ENCODE measurements around the gene PSMD6. TPM values are rescaled to one million over a fixed set of nuclear protein-coding genes. Genes with fewer than 3 reads are reported as not detected.

The PSMD6 gene
- total and polyA plus RNA-seq, 12 donors: 39.0 to 103 (median 86.3) TPM

DNA sequence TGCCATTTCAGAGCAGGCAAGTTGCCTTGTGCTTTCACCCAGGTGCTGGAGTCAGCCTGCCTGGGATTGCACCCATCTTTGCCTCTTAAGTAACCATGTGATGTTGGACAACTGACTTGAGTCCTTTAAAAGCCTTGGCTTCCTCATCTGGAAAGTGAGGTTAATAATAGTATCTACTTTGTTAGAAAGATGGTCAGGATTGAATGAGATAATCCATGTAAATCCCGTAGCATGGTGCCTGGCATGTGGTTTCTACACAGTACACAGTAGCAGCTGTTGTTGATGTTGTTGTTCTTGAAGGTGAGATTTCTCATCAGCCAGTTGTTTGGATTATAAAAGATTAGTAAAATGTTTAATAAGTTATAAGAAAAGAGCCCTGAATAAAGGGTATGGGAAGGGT, 48.8 kb downstream of the PSMD6 start:
- Histone ChIP-seq H3K4me3 (no peak overlapping the region), H3K4me1 (peaks cover 0 to 86% (median 63%) of the 10 kb centered on the region in 9 donors), H3K27ac (no peak overlapping the region), H3K27me3 (no peaks in the 10 kb centered on the region), H3K9me3 (no peaks in the 10 kb centered on the region), H3K36me3 (peaks cover 0 to 14% (median 0%) of the 10 kb centered on the region in 9 donors)
- intact Hi-C loops (cut with DNase I): no loop called here
- TF ChIP-seq, protein P1, sequence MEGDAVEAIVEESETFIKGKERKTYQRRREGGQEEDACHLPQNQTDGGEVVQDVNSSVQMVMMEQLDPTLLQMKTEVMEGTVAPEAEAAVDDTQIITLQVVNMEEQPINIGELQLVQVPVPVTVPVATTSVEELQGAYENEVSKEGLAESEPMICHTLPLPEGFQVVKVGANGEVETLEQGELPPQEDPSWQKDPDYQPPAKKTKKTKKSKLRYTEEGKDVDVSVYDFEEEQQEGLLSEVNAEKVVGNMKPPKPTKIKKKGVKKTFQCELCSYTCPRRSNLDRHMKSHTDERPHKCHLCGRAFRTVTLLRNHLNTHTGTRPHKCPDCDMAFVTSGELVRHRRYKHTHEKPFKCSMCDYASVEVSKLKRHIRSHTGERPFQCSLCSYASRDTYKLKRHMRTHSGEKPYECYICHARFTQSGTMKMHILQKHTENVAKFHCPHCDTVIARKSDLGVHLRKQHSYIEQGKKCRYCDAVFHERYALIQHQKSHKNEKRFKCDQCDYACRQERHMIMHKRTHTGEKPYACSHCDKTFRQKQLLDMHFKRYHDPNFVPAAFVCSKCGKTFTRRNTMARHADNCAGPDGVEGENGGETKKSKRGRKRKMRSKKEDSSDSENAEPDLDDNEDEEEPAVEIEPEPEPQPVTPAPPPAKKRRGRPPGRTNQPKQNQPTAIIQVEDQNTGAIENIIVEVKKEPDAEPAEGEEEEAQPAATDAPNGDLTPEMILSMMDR (IDR thresholded peaks at IDR 0.05): no peak
- ATAC-seq: no peak
- no peak for DNase-seq
- 94 to 97% methylated on average over 1 of the region's 1 CpG for WGBS, 2 donors

DNA sequence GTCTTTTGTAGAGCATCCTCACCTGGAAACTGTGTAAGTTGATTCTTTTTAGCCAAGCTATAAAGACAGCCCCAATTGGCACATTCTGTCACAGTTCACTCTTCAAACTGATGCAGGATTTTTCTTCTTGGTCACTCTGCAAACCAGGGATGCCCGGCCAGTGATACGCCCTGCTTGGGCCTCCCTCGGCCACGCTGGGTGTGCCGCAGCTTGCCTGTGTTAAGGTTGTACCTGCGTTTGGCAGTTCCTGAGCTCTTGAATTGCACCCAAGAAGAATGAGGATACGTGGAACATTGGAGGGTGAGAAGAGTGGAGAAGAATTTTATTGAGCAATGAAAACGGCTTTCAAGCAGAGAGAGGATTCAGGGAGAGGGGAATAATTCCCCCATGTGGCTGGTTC, 49.9 kb downstream of the PSMD6 start:
- no peaks in the 10 kb centered on the region for H3K27me3 ChIP-seq
- H3K27ac ChIP-seq: no peak overlapping the region
- 97 to 99% methylated on average over 8 of the region's 8 CpGs for WGBS, 2 donors
- no peaks in the 10 kb centered on the region for H3K9me3 ChIP-seq
- H3K36me3 ChIP-seq: peaks cover 0 to 14% (median 0%) of the 10 kb centered on the region in 9 donors
- DNase-seq (no peak), ATAC-seq (no peak)
- no peak overlapping the region for H3K4me3 ChIP-seq
- peaks cover 0 to 86% (median 73%) of the 10 kb centered on the region in 9 donors for H3K4me1 ChIP-seq
- TF ChIP-seq, protein P1 (IDR thresholded peaks at IDR 0.05): no peak
- intact Hi-C loops (cut with DNase I): no loop called here

DNA sequence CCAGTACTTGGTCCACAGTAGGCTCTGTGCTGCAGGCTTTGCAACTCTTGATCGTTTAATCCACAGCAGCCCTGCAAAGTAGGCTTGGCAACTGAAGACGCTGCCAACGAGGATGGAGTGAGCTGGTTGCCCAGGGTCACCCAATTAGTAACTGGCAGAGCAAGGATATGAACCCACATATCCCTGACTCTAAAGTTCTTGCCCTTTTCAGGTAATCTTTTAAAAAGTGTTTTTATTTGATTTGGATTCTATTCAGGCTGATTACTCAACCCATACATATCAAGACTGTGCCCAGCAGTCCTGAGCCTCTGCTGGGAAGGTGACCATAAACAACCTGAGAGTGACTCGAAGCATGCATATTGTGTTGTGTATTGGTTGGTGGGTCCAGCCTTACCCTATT, 50.3 kb downstream of the PSMD6 start:
- intact Hi-C loops (cut with DNase I): no loop called here
- H3K27me3 ChIP-seq: no peaks in the 10 kb centered on the region
- no peak for DNase-seq
- TF ChIP-seq, protein P1 (IDR thresholded peaks at IDR 0.05): no peak
- H3K27ac ChIP-seq: no peak overlapping the region
- H3K4me3 ChIP-seq: no peak overlapping the region
- no peaks in the 10 kb centered on the region for H3K9me3 ChIP-seq
- ATAC-seq: no peak
- peaks cover 0 to 14% (median 0%) of the 10 kb centered on the region in 9 donors for H3K36me3 ChIP-seq
- peaks cover 0 to 86% (median 73%) of the 10 kb centered on the region in 9 donors for H3K4me1 ChIP-seq
- WGBS, 2 donors: 79 to 81% methylated on average over 4 of the region's 4 CpGs

DNA sequence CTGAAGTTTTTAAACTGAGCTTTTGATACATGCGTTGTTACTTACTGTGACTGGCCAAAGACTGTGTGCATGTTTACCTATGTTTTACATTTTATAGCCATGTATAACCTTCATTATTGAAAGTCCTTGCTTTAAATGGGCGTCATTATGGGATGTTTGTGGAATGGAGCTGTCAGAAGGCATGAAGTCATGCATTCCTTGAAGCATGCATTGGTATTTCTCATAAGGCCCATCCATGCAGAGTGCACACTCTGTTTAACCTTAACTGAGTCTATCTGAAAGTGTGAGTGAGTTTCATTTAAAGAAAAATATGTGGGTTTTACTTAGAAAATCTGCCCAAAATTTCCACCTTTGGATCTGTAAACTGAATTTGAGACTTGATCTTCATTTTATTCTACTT, 51.1 kb downstream of the PSMD6 start:
- ATAC-seq: no peak
- no peak for DNase-seq
- H3K36me3 ChIP-seq: peaks cover 0 to 14% (median 0%) of the 10 kb centered on the region in 9 donors
- TF ChIP-seq, protein P1 (IDR thresholded peaks at IDR 0.05): no peak
- peaks cover 0 to 86% (median 71%) of the 10 kb centered on the region in 9 donors for H3K4me1 ChIP-seq
- intact Hi-C loops (cut with DNase I): no loop called here
- H3K9me3 ChIP-seq: no peaks in the 10 kb centered on the region
- WGBS, 2 donors: 78 to 83% methylated on average over 2 of the region's 2 CpGs
- H3K27ac ChIP-seq: no peak overlapping the region
- H3K4me3 ChIP-seq: no peak overlapping the region
- H3K27me3 ChIP-seq: no peaks in the 10 kb centered on the region
